GM12801 (cell line): ENCODE results near the gene FBXO8.

Experiments
- TF ChIP-seq, protein P1 (sequence below): IDR thresholded peaks from one replicate; pipeline ENCODE4 v1.5.1; 2011; ENCODE audit warnings: control low read depth; ENCODE audit not compliant: insufficient read length; ENCODE audit errors: extremely low read depth

FBXO8 gene

DNA sequence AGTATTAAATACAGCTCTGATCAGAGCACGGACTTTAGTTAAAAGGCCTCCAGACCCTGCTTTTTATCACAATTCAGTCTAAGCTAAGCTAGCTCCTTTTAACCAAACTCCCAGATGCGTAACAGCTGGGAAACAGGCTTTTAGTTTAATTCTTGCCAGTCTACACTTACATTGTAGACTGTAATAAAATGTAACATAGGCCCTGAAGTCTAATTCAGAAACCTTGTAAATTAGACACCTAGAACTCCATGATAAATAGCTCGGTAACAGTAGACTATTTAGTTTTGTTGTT, 20.1 kb downstream of the FBXO8 start:
- TF ChIP-seq, protein P1, sequence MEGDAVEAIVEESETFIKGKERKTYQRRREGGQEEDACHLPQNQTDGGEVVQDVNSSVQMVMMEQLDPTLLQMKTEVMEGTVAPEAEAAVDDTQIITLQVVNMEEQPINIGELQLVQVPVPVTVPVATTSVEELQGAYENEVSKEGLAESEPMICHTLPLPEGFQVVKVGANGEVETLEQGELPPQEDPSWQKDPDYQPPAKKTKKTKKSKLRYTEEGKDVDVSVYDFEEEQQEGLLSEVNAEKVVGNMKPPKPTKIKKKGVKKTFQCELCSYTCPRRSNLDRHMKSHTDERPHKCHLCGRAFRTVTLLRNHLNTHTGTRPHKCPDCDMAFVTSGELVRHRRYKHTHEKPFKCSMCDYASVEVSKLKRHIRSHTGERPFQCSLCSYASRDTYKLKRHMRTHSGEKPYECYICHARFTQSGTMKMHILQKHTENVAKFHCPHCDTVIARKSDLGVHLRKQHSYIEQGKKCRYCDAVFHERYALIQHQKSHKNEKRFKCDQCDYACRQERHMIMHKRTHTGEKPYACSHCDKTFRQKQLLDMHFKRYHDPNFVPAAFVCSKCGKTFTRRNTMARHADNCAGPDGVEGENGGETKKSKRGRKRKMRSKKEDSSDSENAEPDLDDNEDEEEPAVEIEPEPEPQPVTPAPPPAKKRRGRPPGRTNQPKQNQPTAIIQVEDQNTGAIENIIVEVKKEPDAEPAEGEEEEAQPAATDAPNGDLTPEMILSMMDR = no peak

DNA sequence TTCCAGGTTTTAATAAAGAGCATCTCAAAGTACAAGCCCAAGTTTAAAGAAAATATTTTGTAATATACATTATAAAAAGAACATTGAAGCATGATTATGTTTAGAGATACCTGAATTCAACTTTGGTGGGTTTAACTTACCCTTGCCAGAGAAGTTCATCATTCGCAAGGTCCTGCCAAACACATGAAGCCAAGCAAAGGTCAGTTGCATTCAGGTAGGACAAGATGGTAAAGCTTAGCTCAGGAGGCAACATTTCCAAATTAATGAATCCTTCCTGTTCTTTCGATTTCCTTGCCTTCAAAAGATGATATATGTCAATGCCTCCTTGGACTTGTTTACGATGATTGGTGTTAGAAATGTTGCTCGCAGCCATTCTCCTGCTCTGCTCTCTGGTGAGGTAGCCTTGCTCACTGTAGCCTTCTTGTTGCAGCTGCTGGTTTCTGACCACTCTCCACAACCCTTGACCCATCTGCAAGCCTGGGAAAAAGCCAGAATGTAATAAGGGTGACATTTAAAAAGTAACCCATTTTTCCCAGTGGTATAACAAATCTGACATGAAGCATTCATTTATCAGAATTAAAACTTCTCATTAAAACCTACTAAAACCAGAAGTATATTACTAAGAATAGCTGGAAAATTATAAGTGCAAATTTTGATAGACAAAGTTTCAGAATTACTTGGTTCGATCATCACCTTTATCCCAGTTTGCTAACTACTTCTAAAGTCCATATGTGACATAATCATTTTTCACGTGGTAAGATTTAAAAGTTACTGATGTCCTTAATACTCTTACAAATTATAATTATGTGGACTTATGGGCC, 20.6 kb downstream of the FBXO8 start:
- TF ChIP-seq, protein P1 = no peak

DNA sequence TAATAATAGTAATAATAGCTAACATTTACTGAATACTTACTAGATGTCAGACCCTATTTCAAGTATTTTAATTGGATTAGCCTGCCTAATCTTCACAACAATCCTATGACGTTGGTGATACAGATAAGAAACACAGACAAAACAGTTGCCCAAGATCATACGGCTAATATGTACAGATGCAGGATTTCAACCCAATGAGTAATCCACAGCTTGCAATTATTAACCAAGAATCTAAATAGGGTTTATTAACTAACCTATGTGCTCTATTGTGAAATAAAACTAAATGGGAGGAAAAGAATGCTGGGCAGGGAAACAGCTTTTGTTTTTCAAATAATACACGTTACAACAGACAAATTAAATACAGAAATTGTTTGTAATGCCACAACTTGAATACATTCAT, 23.4 kb downstream of the FBXO8 start:
- TF ChIP-seq, protein P1 = no peak

DNA sequence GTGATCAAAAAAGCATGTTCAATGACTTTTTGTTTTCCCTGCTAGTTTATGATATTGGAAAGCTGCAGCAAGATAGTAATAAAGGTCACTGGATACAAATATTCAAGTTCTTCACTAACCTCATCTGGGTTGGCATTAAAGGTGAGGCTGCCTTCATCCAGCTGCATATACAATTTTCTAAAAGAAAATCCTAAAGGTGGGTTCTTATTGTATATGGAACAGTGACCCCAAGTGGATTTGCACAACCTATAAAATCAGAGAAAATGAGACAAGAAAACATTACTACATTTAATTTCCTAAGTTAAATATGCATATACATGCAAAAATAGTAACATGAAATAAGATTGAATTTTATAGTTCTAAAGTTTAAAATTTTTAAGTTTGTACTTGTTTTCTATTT, 23.9 kb downstream of the FBXO8 start:
- TF ChIP-seq, protein P1 = no peak

DNA sequence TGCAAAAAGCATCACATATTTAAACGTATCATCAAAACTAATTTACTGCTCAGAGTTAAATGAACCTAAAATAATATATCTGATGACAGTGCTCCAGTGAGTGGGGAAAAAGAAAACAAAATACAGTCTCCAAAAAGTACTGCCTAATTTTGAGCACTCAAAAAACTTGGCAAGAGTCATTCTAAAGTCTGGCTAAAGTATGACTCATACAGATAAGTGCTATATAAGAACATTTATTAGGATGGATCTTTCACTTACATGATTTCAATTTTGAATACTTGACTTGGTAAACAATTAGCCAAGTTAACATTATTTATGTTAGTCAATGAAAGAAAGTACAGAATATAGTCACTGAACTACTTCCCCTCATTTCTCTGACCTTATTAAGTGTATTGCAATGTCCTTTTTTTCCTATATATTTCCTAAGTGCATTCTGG, 27.2 kb downstream of the FBXO8 start:
- TF ChIP-seq, protein P1 = no peak

DNA sequence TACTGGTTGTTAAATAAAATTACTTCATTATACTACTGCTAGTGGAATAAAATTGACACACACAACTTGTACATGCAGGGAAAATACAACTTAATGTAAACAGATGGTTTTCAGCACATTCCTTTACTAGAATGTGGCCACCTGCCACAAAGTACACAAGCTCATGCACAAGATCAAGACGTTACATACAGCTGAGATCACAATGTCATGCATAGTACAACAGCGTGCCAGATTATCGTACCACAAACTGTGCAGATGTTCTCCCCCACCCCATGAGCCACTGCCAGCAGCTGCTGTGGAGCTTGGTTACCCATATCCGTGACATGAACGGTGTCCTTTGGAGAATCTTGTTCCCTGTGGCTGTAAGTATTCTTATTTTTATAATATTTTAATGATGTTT, 27.7 kb downstream of the FBXO8 start:
- TF ChIP-seq, protein P1 = no peak

DNA sequence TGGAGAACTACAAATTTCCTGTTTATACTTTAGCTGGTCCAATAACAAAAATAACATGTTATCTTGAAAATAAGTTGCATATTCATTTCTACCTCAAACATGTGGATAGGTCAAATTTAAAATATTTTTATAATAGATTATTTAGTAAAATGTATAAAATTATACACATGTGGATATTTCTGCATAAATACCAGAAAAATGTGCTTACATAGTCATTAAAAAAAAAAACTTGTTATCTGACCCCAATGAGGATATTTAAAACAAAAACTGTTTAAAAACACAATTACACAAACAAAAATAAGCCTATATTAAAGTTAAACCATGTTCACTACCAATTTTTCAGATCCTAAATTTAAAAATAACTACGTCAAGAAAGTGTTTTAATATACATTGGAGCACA, 28.1 kb downstream of the FBXO8 start:
- TF ChIP-seq, protein P1 = no peak

DNA sequence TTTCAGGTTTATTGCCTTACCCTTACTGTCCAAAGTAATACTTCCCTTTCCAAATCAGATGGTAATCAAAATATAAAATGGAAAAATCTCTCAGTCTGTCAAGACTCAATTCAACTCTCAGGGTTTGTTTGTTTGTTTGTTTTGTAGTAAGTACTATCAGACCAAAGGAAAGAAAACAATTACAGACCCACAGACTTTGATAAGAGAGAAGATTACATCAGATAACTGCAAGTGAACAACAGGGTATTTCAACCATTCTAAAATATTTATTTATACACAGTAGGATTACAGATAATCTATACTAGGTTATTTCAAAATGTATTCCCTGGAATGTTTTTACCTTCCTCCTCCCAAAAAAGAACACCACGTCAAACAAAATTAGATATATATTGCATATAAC, 28.9 kb downstream of the FBXO8 start:
- TF ChIP-seq, protein P1 = no peak
